Activated T-cell treated with anti-CD3 and anti-CD28 coated beads for 24 hours (primary cell): ENCODE data around the gene FSCN2.

Experiments used
- DNase-seq: peaks from one replicate; pipeline ENCODE4 v3.0.0-alpha.2; 2020; ENCODE audit warnings: low read depth

The FSCN2 gene, protein sequence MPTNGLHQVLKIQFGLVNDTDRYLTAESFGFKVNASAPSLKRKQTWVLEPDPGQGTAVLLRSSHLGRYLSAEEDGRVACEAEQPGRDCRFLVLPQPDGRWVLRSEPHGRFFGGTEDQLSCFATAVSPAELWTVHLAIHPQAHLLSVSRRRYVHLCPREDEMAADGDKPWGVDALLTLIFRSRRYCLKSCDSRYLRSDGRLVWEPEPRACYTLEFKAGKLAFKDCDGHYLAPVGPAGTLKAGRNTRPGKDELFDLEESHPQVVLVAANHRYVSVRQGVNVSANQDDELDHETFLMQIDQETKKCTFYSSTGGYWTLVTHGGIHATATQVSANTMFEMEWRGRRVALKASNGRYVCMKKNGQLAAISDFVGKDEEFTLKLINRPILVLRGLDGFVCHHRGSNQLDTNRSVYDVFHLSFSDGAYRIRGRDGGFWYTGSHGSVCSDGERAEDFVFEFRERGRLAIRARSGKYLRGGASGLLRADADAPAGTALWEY

DNA sequence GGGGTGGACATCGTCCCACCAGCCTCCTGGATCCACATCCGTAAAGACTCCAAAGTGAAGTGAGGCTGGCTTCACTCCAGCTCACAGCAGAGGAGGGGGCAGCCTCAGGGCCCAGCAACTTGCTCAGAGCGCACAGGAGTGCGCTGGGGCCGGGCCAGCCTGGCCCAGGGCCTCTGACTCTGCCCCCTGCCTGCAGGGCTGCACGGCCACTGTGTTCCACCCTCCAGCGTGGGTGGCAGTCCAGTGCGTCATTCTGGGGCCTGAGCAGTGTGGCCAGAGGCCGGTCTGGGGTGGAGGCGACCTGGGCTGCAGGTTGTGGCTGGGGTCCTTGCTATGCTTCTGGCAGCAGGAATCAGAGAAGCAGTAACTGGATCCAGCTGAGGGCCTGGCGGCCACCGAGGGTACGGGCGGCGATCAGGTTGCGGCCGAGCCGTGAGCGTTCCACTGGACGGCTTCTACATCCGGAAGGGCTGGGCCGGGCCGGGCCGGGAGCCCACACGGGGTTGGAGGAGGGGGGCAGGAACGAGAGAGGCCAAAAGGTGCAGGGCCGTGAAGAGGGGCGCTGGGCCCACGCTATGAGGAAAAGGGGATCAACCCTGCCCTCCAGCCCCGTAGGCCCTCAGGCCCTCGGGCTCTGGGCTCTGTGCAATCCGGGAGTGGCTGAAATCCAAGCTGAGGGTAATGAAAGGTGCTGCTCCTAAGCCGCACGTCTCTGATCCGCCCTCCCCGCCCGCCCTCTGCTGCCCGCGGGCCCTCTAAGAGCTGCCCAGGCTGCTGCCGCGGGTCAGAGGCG lies at the start of gene FSCN2:
Gene FSCN2, plus strand, starts transcription at position 787 of the 793 bp plus-strand sequence. CDS start 155 bp downstream, outside the sequence.
- no peak for DNase-seq

DNA sequence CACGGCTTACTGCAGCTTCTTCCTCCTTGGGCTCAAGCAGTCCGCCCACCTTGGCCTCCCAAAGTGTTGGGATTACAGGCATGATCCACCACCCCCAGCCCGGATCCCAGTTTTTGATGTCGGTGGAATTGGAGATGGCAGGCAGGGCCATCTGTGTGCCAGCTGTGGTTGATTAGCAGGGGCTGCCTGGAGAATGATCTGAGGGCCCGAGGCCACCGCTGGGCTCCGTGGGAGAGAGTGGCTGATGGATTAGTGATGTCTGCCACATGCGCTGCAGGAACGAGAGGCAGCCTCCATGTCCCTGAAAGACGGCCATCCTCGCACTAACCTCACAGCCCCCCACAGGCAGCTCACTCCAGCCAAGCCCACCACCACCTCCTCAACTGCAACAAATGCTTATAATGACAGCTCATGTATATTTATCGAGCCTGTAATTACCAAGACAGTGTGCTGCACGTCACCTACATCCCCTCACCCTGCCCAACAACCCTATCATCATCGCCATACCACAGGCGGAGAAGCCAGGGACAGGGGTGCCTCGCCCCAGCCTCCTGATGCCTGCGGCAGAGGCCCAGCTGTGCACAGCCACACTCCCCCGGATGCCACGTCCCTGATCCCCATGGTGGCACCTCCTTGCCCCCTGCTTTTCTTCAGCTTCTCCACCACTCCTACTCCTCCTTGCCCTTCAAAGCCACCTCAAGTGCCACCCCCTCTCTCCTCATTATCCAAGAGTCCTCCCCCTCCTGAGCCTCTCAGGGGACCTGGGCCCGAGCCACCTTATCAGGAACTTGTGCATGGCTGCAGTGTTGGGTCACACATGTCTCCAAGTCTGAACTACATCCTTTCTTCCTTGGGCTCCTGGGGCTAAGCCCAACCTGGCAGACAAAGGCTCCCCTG lies 48.8 kb upstream of the FSCN2 start:
- no peak for DNase-seq

DNA sequence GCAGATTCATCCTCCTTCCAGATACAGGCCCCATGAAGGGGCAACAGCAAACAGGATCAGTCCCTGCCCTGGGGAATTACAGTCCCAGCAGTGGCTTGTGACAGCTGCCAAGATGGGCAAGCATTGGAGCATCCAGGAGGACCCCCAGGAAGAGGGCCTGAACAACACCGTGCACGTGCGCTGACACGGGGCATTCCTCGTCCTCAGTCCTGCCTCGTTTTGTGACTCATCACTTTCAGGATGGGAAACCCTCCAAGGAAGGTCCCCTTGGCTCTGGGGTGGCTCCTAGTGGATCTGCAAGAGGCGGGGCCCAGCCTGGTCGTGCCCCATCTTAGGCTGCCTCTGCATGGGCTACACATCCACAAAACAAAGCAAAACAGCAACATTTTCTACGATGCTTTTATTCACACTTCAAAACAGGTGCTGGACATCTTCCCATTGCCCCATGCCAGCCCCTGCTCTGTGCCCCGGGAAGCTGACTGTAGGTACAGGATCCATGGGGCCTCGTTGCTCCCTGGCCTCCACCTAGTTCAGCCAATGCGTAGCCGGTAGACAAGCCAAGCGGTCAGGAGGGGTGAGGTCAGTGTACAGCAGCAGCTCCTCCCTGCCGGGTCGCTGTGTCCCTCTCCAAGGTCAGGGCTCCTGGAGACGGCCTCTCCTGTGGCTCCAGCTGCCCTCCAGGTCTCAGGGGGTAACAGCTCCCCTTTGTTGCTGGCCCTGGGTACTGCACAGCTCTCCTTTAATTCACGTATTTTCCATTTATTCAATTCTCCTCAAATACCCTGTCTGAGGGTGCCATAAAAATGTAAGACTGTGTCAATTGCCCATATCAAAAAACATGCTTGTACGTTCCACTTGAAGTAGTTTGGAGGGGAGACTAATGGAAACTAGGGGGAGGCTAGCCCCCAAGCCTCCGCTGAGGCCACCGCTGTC lies 47.8 kb upstream of the FSCN2 start:
- DNase-seq, result no peak

DNA sequence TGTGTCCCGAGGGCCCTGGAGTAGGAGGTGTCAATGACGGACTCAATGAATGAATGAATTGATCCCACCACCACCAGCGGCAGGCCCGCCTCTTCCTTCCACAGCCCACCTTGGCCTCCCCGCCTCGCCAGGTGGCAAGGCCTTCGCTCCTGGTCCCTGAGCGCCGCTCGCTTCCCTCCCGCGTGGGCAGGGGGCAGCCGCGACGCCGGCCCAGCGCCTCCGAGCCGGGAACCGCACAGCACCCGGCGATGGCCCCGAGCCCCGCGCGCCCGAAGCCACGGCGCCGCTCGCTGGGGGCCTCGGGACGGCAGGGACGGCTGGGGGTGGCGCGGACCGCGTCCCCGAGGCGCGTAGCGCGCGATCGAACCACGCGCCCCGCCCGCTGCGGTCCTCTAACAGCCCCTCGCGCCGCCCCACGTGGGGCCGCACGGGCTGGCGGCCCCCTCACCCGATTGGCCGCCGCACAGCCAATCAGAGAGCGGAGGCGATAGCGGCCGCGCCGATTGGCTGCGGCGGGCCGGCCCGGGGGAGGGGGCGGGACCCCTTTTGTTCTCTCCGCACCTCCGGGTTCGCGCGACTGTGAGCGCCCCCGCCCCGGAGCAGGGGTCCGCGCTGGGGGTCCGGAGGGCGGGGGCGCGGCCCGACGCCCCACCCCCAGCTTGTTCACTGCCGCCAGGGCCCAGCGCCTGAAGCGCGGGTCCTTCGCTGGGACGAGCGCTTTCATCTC lies 46.9 kb upstream of the FSCN2 start:
- peak; percentile 38 for DNase-seq

DNA sequence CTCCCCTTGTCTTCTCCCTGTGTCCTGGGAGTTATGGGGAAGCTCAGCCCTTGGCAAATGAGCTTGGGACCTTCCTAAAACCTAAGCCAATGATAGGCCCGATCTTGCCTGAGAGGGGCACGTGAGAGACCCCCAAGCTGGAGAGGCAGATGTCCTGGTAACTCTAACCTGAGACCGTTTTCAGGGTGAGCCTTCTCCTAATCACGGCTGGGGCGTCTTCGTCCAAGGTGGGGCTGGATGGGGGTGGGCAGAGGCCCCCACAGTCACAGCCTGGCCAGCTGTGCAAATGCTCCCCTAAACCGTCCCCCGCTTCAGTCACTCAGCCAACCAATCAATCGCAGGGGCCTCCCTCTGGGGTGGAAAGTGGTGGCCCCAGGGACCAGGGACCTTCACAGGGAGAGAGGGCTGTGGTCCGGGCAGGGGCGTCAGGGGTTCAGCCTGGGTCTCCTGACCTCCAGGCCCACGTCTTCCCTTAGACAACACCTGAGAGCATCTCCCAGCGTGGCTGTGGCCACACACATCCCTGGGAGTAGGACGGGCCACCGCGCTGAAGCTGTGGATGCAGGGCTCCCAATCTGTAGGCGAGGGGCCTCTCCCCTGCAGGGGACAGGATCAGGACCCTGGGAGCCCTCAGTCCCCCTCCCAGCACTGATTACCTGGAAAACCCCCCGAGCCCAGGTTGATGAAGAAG lies 46.2 kb upstream of the FSCN2 start:
- no peak for DNase-seq

DNA sequence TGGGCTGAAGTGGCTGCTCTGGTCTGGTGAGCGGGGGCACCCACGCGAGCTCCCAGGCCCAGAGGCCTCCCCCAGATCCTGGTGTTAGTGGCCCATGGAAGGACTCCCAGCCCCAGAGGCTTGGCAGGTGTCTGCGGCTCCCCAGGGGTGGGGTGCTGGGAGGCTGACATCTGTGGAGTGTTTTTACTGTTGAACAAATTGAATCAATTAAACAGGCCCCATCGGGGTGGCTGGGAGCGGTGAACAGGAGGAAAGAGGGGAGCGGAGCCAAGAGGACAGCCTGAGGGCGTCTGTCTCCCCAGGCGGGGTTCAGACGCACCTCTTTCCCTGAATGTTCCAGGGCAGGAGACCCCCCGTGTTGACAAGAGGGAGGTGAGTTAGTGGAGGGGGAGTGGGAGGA lies 45.5 kb upstream of the FSCN2 start:
- no peak for DNase-seq

DNA sequence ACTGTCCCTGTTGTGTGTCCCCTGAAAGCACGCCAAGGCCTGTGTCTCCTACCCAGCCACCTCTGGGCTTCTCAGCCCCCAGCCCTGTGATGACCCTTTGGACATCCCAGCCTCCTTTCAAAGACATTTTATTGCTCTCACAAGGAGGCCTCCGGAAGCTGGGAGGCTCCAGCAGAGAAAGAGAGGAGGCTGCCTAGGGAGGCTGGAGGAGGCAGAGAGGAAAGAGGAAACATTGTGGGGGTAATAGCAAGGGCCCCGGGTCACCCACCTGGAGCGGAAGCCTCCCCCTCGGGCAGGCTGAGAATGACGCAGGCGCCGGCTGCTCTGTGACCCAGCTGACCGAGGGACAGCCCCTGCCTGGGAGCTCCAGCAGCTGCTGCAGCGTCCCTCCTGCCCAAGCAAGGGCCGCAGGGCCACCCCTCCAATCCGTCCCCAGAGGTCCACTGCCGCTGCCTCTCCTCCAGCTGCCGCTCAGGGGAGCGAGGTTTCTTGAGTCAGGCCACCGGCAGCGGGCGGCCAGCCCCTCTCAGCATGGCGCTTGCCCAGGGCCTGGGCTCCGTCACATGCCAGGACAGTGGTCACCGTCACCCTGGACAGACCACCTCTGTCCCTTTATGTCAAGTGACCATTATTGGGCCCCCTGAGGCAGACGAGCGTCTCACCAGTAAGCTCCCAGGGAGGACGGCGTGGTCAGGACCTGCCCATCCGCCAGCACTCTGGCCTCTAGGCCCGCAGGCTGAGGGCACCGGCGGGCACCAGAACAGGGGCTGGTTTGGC lies 44.9 kb upstream of the FSCN2 start:
- no peak for DNase-seq

DNA sequence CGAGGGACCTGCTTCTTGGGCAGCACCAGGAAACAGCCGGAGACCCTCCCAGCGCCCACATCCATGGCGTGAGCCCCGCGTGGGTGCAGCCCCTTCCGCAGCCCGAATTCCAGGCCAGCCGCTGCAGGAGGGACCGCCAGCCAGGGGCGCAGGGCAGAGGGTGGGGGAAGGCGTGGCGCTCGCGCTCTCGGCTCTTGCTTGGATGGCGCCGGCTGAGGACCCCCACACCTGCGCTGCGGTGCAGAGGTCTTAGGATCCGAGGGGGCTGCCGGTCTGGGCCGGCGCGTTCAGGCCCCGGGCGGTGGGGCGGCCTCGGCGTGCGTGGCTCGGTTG lies 44.3 kb upstream of the FSCN2 start:
- DNase-seq, result no peak

DNA sequence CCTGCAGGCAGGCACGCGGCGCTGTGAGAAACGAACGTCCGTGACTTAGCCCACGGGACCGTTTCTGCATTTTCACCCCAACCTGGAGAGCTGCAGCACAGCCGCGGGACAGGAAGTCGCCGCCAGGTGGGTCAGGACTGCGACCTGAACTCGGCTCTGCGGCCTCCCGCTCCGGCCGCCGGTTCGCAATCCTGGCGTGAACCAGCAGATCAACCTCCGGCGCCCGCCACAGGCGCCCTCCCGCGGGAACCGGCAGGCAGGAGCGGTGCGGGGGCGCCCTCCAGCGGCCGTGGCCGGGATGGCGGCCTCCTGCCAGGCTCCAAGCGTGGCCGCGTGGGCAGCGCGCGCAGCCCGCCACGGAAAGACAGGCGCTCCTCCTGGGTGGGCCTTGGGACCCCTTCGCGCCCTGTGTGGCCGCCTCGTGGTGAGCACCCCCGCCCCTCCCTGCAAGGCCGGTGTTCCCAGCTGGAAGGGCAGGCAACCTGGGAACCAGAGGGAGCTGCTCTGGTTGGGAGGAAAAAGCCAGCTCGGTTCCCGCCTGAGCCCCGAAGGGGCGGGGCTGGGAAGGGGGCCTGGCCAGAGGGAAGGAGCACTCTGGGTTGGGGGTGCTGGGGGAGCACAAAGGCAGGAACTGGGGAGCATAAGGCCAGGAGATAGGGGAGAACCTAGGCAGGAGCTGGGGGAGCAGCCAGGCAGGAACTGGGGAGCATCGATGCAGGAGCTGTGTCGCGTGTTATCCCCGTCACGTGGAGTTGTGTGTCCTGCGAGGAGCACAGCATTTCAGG lies 43.8 kb upstream of the FSCN2 start:
- DNase-seq, result peak; percentile 84

DNA sequence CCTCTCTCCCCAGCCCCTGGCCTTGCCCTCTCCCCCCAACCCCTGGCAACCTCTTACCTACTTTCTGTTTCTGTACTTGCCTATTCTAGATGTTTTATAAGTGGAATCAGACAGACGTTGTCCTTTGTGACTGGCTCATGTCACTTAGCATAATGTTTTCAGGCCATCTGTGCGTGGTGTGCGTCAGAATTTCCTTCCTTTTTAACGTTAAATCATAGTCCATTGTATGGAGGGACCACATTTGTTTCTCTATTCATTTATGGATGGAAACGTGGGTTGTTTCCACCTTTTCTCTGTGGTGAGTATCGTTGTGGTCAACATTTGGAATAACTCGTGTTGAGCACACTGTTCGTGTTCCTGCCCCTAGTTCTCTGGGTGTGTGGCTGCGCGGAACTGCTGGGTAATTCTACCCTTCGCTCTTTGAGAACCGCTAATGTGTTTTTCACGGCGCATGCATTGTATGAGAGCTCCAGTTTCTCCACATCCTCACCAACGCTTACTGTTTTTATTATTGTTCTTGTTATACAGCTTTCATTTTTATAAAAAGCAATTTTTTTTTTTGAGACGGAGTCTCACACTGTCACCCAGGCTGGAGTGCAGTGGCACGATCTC lies 41.9 kb upstream of the FSCN2 start:
- DNase-seq, result no peak

DNA sequence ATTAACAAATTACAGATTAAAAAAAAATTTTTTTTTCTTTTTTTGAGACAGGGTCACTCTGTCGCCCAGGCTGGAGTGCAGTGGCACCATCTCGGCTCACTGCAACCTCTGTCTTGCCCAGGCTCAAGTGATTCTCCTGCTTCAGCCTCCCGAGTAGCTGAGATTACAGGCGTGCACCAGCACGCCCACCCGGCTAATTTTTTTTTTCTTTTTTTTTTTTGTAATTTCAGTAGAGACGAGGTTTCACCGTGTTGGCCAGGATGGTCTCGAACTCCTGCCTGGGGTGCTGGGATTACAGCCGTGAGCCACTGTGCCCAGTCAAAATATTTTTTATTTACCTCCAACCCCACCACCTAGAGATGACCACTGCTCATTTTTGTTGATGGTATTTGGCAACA lies 41.1 kb upstream of the FSCN2 start:
- no peak for DNase-seq

DNA sequence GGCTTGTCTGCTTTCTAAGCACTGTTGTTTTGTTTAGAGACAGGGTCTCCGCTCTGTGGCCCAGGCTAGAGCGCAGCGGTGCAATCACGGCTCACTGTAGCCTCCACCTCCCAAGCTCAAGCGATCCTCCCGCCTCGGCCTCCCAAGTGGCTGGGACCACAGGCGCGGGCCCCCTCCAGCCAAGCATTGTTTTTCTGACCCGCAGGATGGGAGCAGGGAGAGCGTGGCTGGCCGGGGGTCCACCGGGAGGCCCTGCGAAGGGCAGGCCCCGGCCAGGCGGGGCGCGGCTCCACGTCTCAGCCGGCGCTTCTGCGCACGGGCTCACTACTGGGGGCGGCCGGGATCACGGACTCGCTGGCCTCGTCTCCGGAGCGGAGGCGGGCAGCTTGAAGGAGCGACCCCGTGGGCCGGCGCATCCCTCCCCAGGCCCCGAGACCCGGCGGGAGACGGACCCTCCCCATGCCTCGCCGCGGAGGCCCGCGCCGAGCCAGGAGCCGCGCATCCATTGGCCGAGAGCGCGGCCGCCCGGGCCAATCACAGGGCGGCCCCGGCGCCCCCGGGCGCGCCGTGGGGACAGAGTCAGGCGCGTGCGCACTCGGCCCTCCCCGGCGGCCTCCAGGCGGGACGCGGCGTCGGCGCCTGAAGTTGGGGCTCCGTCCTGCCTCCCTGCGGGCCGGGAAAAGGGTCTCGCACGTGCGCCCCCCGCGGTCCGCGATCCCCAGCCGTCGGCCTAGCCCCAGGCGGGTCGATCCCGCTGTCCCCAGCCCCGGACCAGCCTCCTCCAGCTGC lies 40.5 kb upstream of the FSCN2 start:
- peak; percentile 78 for DNase-seq

DNA sequence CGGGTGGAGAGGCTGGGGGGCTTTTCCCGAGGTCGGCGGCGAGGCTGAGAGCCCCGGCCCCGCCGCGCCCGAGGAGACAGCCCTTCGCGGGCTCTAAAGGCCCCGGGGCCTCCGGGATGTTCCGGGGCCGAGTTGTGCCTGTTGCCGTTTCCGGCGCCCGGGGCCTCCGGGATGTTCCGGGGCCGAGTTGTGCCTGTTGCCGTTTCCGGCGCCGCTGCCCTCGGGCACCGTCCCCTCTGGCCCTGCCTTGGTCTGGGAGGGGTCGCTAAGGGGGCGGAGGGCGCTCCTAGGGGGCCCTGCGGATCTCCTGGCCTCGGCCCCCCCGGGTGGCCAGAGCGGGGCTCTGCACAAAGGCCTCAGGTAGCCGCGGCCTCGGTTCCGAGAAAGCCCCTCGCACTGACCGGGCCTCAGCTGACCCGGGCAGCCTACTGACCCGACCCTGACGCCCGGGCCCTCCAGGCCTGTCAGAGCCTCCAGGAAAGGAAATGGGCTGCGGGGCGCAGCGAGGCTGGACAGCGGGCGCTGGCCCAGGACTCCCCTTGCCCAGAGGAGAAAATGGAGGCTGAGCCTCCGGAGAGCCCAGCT lies 39.8 kb upstream of the FSCN2 start:
- DNase-seq, result no peak

DNA sequence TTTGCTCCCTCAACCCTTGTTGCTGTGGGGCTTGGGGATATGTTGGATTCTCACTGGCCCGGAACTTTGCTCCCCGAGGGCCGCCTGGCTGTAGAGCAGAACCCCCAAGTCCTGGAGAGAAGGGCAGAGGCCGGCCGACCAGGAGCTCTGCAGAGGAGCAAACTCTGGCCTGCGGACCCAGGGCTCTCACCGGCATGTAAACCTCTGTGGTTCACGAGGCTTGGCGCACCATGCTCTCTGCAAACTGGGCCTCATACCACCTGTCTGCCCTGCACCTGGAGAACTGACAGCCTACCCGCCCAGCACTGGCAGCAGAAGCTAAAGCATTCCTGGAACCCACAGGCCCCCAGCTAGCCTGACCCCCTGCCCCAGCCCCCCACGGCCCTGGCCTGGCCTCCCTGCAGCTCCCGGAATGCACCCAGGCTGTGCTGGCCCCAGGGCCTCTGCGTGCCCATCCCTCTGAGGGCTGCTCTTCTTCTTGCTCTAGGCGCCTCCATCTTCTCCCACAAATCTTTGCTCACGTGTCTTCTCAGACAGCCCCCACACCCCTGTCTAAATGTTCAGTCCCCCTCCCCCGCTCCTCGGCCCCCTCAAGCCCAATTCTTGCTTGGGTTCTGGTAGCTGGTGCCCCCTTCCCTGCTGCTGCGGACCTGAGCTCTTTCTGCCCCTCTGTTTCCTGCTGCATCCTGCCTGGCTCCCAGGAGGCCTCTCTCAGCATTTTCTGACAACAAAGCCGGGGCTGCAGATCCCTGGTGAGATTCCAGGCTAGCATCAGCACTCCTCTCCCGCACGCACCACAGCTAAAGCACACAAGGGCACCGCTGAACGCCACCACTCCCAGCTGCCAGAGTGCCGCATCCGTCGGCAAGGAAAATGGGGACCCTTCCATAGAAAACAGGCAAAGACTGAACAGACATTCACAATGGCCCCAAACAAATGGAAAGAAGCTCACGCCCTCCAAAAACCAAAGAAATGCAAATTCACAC lies 38.9 kb upstream of the FSCN2 start:
- DNase-seq, result no peak
